PC-3 (cell line): ENCODE data around the gene KLB.

Experiments used
- CTCF ChIP-seq: fragments of 300-600 bp; sonication (generic); conservative IDR thresholded peaks from 2 replicates; pipeline ENCODE4 v1.5.1; 2017; ENCODE audit warnings: antibody characterized with exemption, low read depth, mild to moderate bottlenecking, low read length
- EZH2 ChIP-seq: fragments of 300-600 bp; sonication (generic); IDR thresholded peaks from one replicate; pipeline ENCODE4 v1.6.1; 2017; ENCODE audit warnings: antibody characterized with exemption, mild to moderate bottlenecking, low read length; ENCODE audit not compliant: unreplicated experiment
- EZH2phosphoT487 ChIP-seq: fragments of 300-600 bp; sonication (generic); IDR thresholded peaks from 2 replicates; pipeline ENCODE4 v1.6.1; 2018; ENCODE audit warnings: mild to moderate bottlenecking, antibody characterized with exemption, low read length, borderline replicate concordance

GRCh38 chr4:39452153-39452859 is 45.6 kb downstream of the KLB start:
- no peak for TF ChIP-seq CTCF
- TF ChIP-seq EZH2, result no peak
- TF ChIP-seq EZH2phosphoT487, result no peak
